ENCODE data around the gene KLHL22.
"Not testable (repeated sequence)": the region's sequence is repeated elsewhere in the genome, so short reads cannot be mapped to it uniquely, and the experiment has no call there.

Gene KLHL22

GRCh38 chr22:20458530-20459151 is 37.0 kb downstream of the KLHL22 start:
- H3K4me3 ChIP-seq (ENCODE audit: low read depth in 1 of 2, low read length in 2 of 2): no peak overlapping the region
- no peaks in the 10 kb centered on the region for H3K27me3 ChIP-seq (ENCODE audit: control insufficient read depth in 1 of 2, insufficient read depth in 2 of 2, low read length in 2 of 2)
- no peak overlapping the region for H3K9ac ChIP-seq (ENCODE audit: low read depth in 1 of 2, low read length in 2 of 2)
- H3K4me1 ChIP-seq (ENCODE audit: control insufficient read depth in 1 of 2, insufficient read depth in 2 of 2, low read length in 2 of 2): peaks cover 4 to 8% of the 10 kb centered on the region in 2 donors
- no peaks in the 10 kb centered on the region for H3K9me3 ChIP-seq (ENCODE audit: control insufficient read depth in 1 of 2, low read length in 2 of 2)
- peaks cover 8 to 13% of the 10 kb centered on the region in 2 donors for H3K36me3 ChIP-seq (ENCODE audit: control insufficient read depth in 1 of 2, insufficient read depth in 2 of 2, low read length in 2 of 2)
- no peak overlapping the region for H3K27ac ChIP-seq (ENCODE audit: low read depth, low read length)

- Histone ChIP-seq H3K27me3 (ENCODE audit: control insufficient read depth in 1 of 2, insufficient read depth in 2 of 2, low read length in 2 of 2) (no peaks in the 10 kb centered on the region), H3K27ac (ENCODE audit: low read depth, low read length) (no peak overlapping the region), H3K4me1 (ENCODE audit: control insufficient read depth in 1 of 2, insufficient read depth in 2 of 2, low read length in 2 of 2) (peaks cover 0 to 3% of the 10 kb centered on the region in 2 donors)
These were observed 37.9 kb downstream of the KLHL22 start for GRCh38 chr22:20457506-20458240.

GRCh38 chr22:20456722-20457076 is 38.9 kb downstream of the KLHL22 start:
- Histone ChIP-seq H3K36me3 (ENCODE audit: control insufficient read depth in 1 of 2, insufficient read depth in 2 of 2, low read length in 2 of 2) (peaks cover 4 to 13% of the 10 kb centered on the region in 2 donors), H3K4me1 (ENCODE audit: control insufficient read depth in 1 of 2, insufficient read depth in 2 of 2, low read length in 2 of 2) (peaks cover 0 to 3% of the 10 kb centered on the region in 2 donors), H3K9ac (ENCODE audit: low read depth in 1 of 2, low read length in 2 of 2) (no peak overlapping the region), H3K4me3 (ENCODE audit: low read depth in 1 of 2, low read length in 2 of 2) (no peak overlapping the region), H3K27me3 (ENCODE audit: control insufficient read depth in 1 of 2, insufficient read depth in 2 of 2, low read length in 2 of 2) (no peaks in the 10 kb centered on the region), H3K27ac (ENCODE audit: low read depth, low read length) (no peak overlapping the region), H3K9me3 (ENCODE audit: control insufficient read depth in 1 of 2, low read length in 2 of 2) (no peaks in the 10 kb centered on the region)

More at GRCh38 chr22:20457506-20458240, 37.9 kb downstream of the KLHL22 start:
- Histone ChIP-seq H3K36me3 (ENCODE audit: control insufficient read depth in 1 of 2, insufficient read depth in 2 of 2, low read length in 2 of 2) (peaks cover 4 to 13% of the 10 kb centered on the region in 2 donors), H3K9ac (ENCODE audit: low read depth in 1 of 2, low read length in 2 of 2) (no peak overlapping the region), H3K9me3 (ENCODE audit: control insufficient read depth in 1 of 2, low read length in 2 of 2) (no peaks in the 10 kb centered on the region), H3K4me3 (ENCODE audit: low read depth in 1 of 2, low read length in 2 of 2) (no peak overlapping the region)

GRCh38 chr22:20456064-20456721 is 39.4 kb downstream of the KLHL22 start:
- Histone ChIP-seq H3K4me3 (ENCODE audit: low read depth in 1 of 2, low read length in 2 of 2) (no peak overlapping the region), H3K27ac (ENCODE audit: low read depth, low read length) (no peak overlapping the region), H3K36me3 (ENCODE audit: control insufficient read depth in 1 of 2, insufficient read depth in 2 of 2, low read length in 2 of 2) (peaks cover 4 to 13% of the 10 kb centered on the region in 2 donors), H3K27me3 (ENCODE audit: control insufficient read depth in 1 of 2, insufficient read depth in 2 of 2, low read length in 2 of 2) (no peaks in the 10 kb centered on the region), H3K9ac (ENCODE audit: low read depth in 1 of 2, low read length in 2 of 2) (no peak overlapping the region), H3K4me1 (ENCODE audit: control insufficient read depth in 1 of 2, insufficient read depth in 2 of 2, low read length in 2 of 2) (peaks cover 0 to 3% of the 10 kb centered on the region in 2 donors), H3K9me3 (ENCODE audit: control insufficient read depth in 1 of 2, low read length in 2 of 2) (no peaks in the 10 kb centered on the region)

- Histone ChIP-seq H3K9me3 (ENCODE audit: control insufficient read depth in 1 of 2, low read length in 2 of 2) (no peaks in the 10 kb centered on the region), H3K4me3 (ENCODE audit: low read depth in 1 of 2, low read length in 2 of 2) (no peak overlapping the region), H3K27ac (ENCODE audit: low read depth, low read length) (no peak overlapping the region), H3K36me3 (ENCODE audit: control insufficient read depth in 1 of 2, insufficient read depth in 2 of 2, low read length in 2 of 2) (peaks cover 4 to 14% of the 10 kb centered on the region in 2 donors), H3K27me3 (ENCODE audit: control insufficient read depth in 1 of 2, insufficient read depth in 2 of 2, low read length in 2 of 2) (no peaks in the 10 kb centered on the region), H3K4me1 (ENCODE audit: control insufficient read depth in 1 of 2, insufficient read depth in 2 of 2, low read length in 2 of 2) (peaks cover 0 to 3% of the 10 kb centered on the region in 2 donors), H3K9ac (ENCODE audit: low read depth in 1 of 2, low read length in 2 of 2) (no peak overlapping the region)
These were observed 39.9 kb downstream of the KLHL22 start for GRCh38 chr22:20455709-20456063.

DNA sequence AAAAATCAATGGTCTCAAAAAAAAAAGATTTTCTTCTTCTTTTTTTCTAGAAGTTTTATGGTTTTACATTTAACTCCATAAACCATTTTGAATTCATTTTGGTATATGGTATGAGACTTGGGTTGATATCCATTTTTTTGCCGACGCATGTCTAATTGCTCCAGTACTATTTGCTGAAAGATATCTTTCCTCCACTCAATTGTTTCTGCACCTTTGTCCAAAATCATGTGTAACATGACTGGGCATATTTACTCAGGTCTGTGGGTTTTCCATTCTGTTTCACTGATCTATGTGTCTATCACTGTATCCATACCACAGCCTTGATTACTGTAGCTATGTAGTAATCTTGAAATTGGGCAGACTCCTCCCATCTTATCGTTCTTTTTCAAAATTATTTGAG is 42.4 kb downstream of the KLHL22 start:
- Histone ChIP-seq H3K27me3 (ENCODE audit: control insufficient read depth in 1 of 2, insufficient read depth in 2 of 2, low read length in 2 of 2) (no peaks in the 10 kb centered on the region), H3K9me3 (ENCODE audit: control insufficient read depth in 1 of 2, low read length in 2 of 2) (no peaks in the 10 kb centered on the region), H3K27ac (ENCODE audit: low read depth, low read length) (no peak overlapping the region), H3K4me1 (ENCODE audit: control insufficient read depth in 1 of 2, insufficient read depth in 2 of 2, low read length in 2 of 2) (peaks cover 0 to 3% of the 10 kb centered on the region in 2 donors), H3K9ac (ENCODE audit: low read depth in 1 of 2, low read length in 2 of 2) (no peak overlapping the region), H3K4me3 (ENCODE audit: low read depth in 1 of 2, low read length in 2 of 2) (no peak overlapping the region), H3K36me3 (ENCODE audit: control insufficient read depth in 1 of 2, insufficient read depth in 2 of 2, low read length in 2 of 2) (peaks cover 4 to 13% of the 10 kb centered on the region in 2 donors)

DNA sequence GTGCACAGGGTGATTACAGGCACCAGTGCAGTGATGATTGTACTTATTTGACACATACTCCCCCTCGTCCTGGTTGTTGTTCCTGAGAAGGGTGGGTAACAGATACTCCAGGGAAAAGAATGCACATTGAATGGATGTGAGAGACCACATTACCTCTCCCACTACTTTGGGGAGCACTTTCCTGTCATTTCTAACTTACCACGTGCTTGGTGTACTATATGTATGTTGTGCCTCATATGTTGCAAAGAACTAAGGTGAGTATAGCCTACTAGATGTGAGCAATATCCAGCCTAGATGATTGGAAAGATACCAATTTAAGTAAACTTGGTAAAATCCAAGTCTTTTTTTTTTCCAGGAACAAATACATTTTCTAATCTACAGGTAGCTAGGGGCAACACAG is 43.7 kb downstream of the KLHL22 start:
- Histone ChIP-seq H3K9ac (ENCODE audit: low read depth in 1 of 2, low read length in 2 of 2) (no peak overlapping the region), H3K27ac (ENCODE audit: low read depth, low read length) (no peak overlapping the region), H3K36me3 (ENCODE audit: control insufficient read depth in 1 of 2, insufficient read depth in 2 of 2, low read length in 2 of 2) (peaks cover 4% of the 10 kb centered on the region in 2 donors), H3K4me1 (ENCODE audit: control insufficient read depth in 1 of 2, insufficient read depth in 2 of 2, low read length in 2 of 2) (peaks cover 0 to 3% of the 10 kb centered on the region in 2 donors), H3K27me3 (ENCODE audit: control insufficient read depth in 1 of 2, insufficient read depth in 2 of 2, low read length in 2 of 2) (no peaks in the 10 kb centered on the region), H3K4me3 (ENCODE audit: low read depth in 1 of 2, low read length in 2 of 2) (no peak overlapping the region), H3K9me3 (ENCODE audit: control insufficient read depth in 1 of 2, low read length in 2 of 2) (no peaks in the 10 kb centered on the region)

DNA sequence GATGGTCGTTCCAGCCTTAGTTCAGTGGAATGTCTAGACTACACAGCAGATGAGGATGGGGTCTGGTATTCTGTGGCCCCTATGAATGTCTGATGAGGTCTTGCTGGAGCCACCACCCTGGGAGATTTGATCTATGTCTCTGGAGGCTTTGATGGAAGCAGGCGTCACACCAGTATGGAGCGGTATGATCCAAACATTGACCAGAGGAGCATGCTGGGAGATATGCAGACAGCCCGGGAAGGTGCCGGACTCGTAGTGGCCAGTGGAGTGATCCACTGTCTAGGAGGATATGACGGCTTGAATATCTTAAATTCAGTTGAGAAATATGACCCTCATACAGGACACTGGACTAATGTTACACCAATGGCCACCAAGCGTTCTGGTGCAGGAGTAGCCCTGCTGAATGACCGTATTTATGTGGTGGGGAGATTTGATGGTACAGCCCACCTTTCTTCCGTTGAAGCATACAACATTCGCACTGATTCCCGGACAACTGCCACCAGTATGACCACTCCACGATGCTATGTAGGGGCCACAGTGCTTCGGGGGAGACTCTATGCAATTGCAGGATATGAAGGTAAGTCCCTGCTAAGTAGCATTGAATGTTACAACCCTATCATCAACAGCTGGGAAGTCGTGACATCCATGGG is 44.3 kb downstream of the KLHL22 start:
- H3K9ac ChIP-seq (ENCODE audit: low read depth in 1 of 2, low read length in 2 of 2); H3K36me3 ChIP-seq (ENCODE audit: control insufficient read depth in 1 of 2, insufficient read depth in 2 of 2, low read length in 2 of 2); H3K4me1 ChIP-seq (ENCODE audit: control insufficient read depth in 1 of 2, insufficient read depth in 2 of 2, low read length in 2 of 2): not testable (repeated sequence)

GRCh38 chr22:20450551-20450906 is 45.1 kb downstream of the KLHL22 start:
- peaks cover 0 to 15% of the 10 kb centered on the region in 2 donors for H3K36me3 ChIP-seq (ENCODE audit: control insufficient read depth in 1 of 2, insufficient read depth in 2 of 2, low read length in 2 of 2)
- no peak overlapping the region for H3K9ac ChIP-seq (ENCODE audit: low read depth in 1 of 2, low read length in 2 of 2)
- H3K27me3 ChIP-seq (ENCODE audit: control insufficient read depth in 1 of 2, insufficient read depth in 2 of 2, low read length in 2 of 2): no peaks in the 10 kb centered on the region
- no peak overlapping the region for H3K27ac ChIP-seq (ENCODE audit: low read depth, low read length)
- no peaks in the 10 kb centered on the region for H3K4me1 ChIP-seq (ENCODE audit: control insufficient read depth in 1 of 2, insufficient read depth in 2 of 2, low read length in 2 of 2)
- no peaks in the 10 kb centered on the region for H3K9me3 ChIP-seq (ENCODE audit: control insufficient read depth in 1 of 2, low read length in 2 of 2)
- no peak overlapping the region for H3K4me3 ChIP-seq (ENCODE audit: low read depth in 1 of 2, low read length in 2 of 2)

More for the DNA sequence above, 44.3 kb downstream of the KLHL22 start:
- H3K9me3 ChIP-seq (ENCODE audit: control insufficient read depth in 1 of 2, low read length in 2 of 2); H3K4me3 ChIP-seq (ENCODE audit: low read depth in 1 of 2, low read length in 2 of 2); H3K27ac ChIP-seq (ENCODE audit: low read depth, low read length); H3K27me3 ChIP-seq (ENCODE audit: control insufficient read depth in 1 of 2, insufficient read depth in 2 of 2, low read length in 2 of 2): not testable (repeated sequence)
